ENCODE data around the gene WIPF2.

- TF ChIP-seq JUN (CRISPR knock-in tag; IDR thresholded peaks at IDR 0.05) (no peak), FOXK1 (CRISPR knock-in tag; IDR thresholded peaks at IDR 0.05) (no peak)
Observed at GRCh38 chr17:40251576-40251975, 32.5 kb downstream of the WIPF2 start.

All from WTC11 (cell line).